Osteoblast (primary cell): ENCODE measurements around the gene SLC39A2. TPM values are rescaled to one million over a fixed set of nuclear protein-coding genes. Genes with fewer than 3 reads are reported as not detected.
"Not testable (repeated sequence)": the region's sequence is repeated elsewhere in the genome, so short reads cannot be mapped to it uniquely, and the experiment has no call there.

Experiments used
- DNase-seq: peaks from one replicate; pipeline ENCODE4 v3.0.0; 2011; ENCODE audit warnings: low spot score, mixed read lengths; ENCODE audit not compliant: insufficient read length; ENCODE audit errors: missing footprints
- H2AFZ ChIP-seq: 2 replicates; pipeline ENCODE4 v1.6.0; 2011; ENCODE audit warnings: mild to moderate bottlenecking, low read length
- H3K27ac ChIP-seq: 2 replicates; pipeline ENCODE4 v1.5.1; 2011; ENCODE audit warnings: mild to moderate bottlenecking, low read depth, low read length, moderate library complexity
- H3K27me3 ChIP-seq: 2 replicates; pipeline ENCODE4 v1.6.0; 2012; ENCODE audit warnings: mild to moderate bottlenecking, control low read depth, inconsistent platforms, low read length, moderate library complexity; ENCODE audit not compliant: insufficient read depth
- H3K36me3 ChIP-seq: 2 replicates; pipeline ENCODE4 v1.5.1; 2011; ENCODE audit warnings: mild to moderate bottlenecking, low read length, control low read depth, moderate library complexity; ENCODE audit not compliant: insufficient read depth
- H3K4me1 ChIP-seq: 2 replicates; pipeline ENCODE4 v1.5.1; 2011; ENCODE audit warnings: mild to moderate bottlenecking, low read length, control low read depth, moderate library complexity; ENCODE audit not compliant: insufficient read depth
- H3K4me2 ChIP-seq: 2 replicates; pipeline ENCODE4 v1.6.0; 2011; ENCODE audit warnings: mild to moderate bottlenecking, low read length; ENCODE audit not compliant: insufficient read depth
- H3K4me3 ChIP-seq: fragments of 200-600 bp; sonication (generic); 3 replicates; pipeline ENCODE4 v1.5.1; 2012; ENCODE audit warnings: mild to moderate bottlenecking, low read length, inconsistent platforms; ENCODE audit not compliant: insufficient read depth
- H3K79me2 ChIP-seq: 2 replicates; pipeline ENCODE4 v1.6.0; 2012; ENCODE audit warnings: mild to moderate bottlenecking, low read length, control low read depth, inconsistent platforms; ENCODE audit not compliant: insufficient read depth
- H3K9me3 ChIP-seq: 2 replicates; pipeline ENCODE4 v1.5.1; 2011; ENCODE audit warnings: low read depth, low read length, control low read depth
- H4K20me1 ChIP-seq: 2 replicates; pipeline ENCODE4 v1.6.0; 2012; ENCODE audit warnings: mild to moderate bottlenecking, low read length, control low read depth; ENCODE audit not compliant: insufficient read depth
- CTCF ChIP-seq: IDR thresholded peaks from 2 replicates; pipeline ENCODE4 v1.5.1; 2011; ENCODE audit warnings: mild to moderate bottlenecking, low read depth, low read length, moderate library complexity; ENCODE audit errors: extremely low read depth
- total RNA-seq: library from RNA; depleted of rRNA; stranded (reverse); fragments of >200 nt; gene quantifications from 2 replicates; pipeline ENCODE4 v1.2.3, GENCODE V29; 2012

SLC39A2 gene
- 0.72 TPM in 1 of 2 replicates, not detected in the other for total RNA-seq

- no peaks in the 10 kb centered on the region for H4K20me1 ChIP-seq
- no peak within 1 kb of the TSS for H2AFZ ChIP-seq
- peaks cover 36% of the 10 kb centered on the region for H3K36me3 ChIP-seq
- peak; percentile 77 for DNase-seq
- TF ChIP-seq CTCF, result no peak
- no peak within 1 kb of the TSS for H3K27ac ChIP-seq
- no peaks in the 10 kb centered on the region for H3K79me2 ChIP-seq
- H3K9me3 ChIP-seq, result no peaks in the 10 kb centered on the region
- H3K4me1 ChIP-seq, result no peaks in the 10 kb centered on the region
- H3K27me3 ChIP-seq, result no peaks in the 10 kb centered on the region
- no peak within 1 kb of the TSS for H3K4me3 ChIP-seq
- H3K4me2 ChIP-seq, result no peak within 1 kb of the TSS
These were observed at the start of gene SLC39A2 for GRCh38 chr14:20998674-20999366. SLC39A2 (plus strand) TSS chr14:20999293; CDS start chr14:20999447, 154 bp downstream.

- H3K79me2 ChIP-seq, H3K27me3 ChIP-seq, DNase-seq, H4K20me1 ChIP-seq, H3K4me3 ChIP-seq, H3K4me1 ChIP-seq, H3K4me2 ChIP-seq, H2AFZ ChIP-seq, H3K27ac ChIP-seq, H3K9me3 ChIP-seq, H3K36me3 ChIP-seq: not testable (repeated sequence)
These were observed 44.2 kb upstream of the SLC39A2 start, which contains the start of gene RNASE2 for GRCh38 chr14:20954736-20955537. RNASE2 (plus strand) TSS chr14:20955487; CDS start chr14:20955772, 285 bp downstream.

- not testable (repeated sequence) for H2AFZ ChIP-seq, H3K36me3 ChIP-seq, H3K27ac ChIP-seq, H3K4me1 ChIP-seq, H3K79me2 ChIP-seq, H3K4me2 ChIP-seq, DNase-seq, H3K9me3 ChIP-seq, H4K20me1 ChIP-seq, H3K27me3 ChIP-seq, H3K4me3 ChIP-seq
These were observed 43.6 kb upstream of the SLC39A2 start for GRCh38 chr14:20955538-20955873.

- Histone ChIP-seq H3K4me2 (no peak overlapping the region), H3K9me3 (no peaks in the 10 kb centered on the region), H4K20me1 (no peaks in the 10 kb centered on the region), H3K27ac (no peak overlapping the region), H3K79me2 (no peaks in the 10 kb centered on the region), H3K27me3 (no peaks in the 10 kb centered on the region), H2AFZ (no peak overlapping the region), H3K4me1 (no peaks in the 10 kb centered on the region), H3K36me3 (no peaks in the 10 kb centered on the region), H3K4me3 (no peak overlapping the region)
- DNase-seq, result no peak
- TF ChIP-seq CTCF, result no peak
These were observed 42.6 kb upstream of the SLC39A2 start for GRCh38 chr14:20956376-20956976.

- H4K20me1 ChIP-seq, H3K36me3 ChIP-seq, H3K4me1 ChIP-seq, DNase-seq, H3K4me3 ChIP-seq, H3K79me2 ChIP-seq, H2AFZ ChIP-seq, H3K27me3 ChIP-seq, H3K4me2 ChIP-seq, H3K9me3 ChIP-seq, H3K27ac ChIP-seq: not testable (repeated sequence)
These were observed 40.1 kb upstream of the SLC39A2 start for GRCh38 chr14:20958946-20959345.
